Activated CD8-positive, alpha-beta T cell treated with anti-CD3 and anti-CD28 coated beads, Interleukin-2, amount 10 ng/mL, durations not matched to agents 7 days and 5 days (primary cell): ENCODE measurements around the gene NUP133. TPM values are rescaled to one million over a fixed set of nuclear protein-coding genes. Genes with fewer than 3 reads are reported as not detected.
A peak's percentile ranks its signal among the peaks of the same experiment; 100 is the strongest.
"Not testable (repeated sequence)": the region's sequence is repeated elsewhere in the genome, so short reads cannot be mapped to it uniquely, and the experiment has no call there.

Experiments
- ATAC-seq: fragments of 150-1000 bp; cut with Tn5 transposase; one replicate; pipeline ENCODE4 v1.10.0; 2021; ENCODE audit warnings: moderate library complexity
- CTCF ChIA-PET: fragments of 350-600 bp; sonication (Branson Sonifier 250); formaldehyde crosslinking; loops from one replicate; lab custom pipeline; 2021; ENCODE audit warnings: antibody characterized with exemption; lab: Charles Lee
- POLR2A ChIA-PET: fragments of 350-600 bp; sonication (Branson Sonifier 250); formaldehyde crosslinking; loops from one replicate; lab custom pipeline; 2021; ENCODE audit warnings: antibody characterized with exemption; lab: Charles Lee
- DNase-seq: peaks from one replicate; pipeline ENCODE4 v3.0.0-alpha.2; 2020
- H3K27ac Mint-ChIP-seq: one replicate; pipeline ENCODE4 v1.8.0; 2021; ENCODE audit warnings: mild to moderate bottlenecking, mixed read lengths
- H3K27me3 Mint-ChIP-seq: one replicate; pipeline ENCODE4 v1.8.0; 2021; ENCODE audit warnings: low read depth, mixed read lengths
- H3K36me3 Mint-ChIP-seq: one replicate; pipeline ENCODE4 v1.8.0; 2021; ENCODE audit warnings: low read depth, mixed read lengths
- H3K4me1 Mint-ChIP-seq: one replicate; pipeline ENCODE4 v1.8.0; 2021; ENCODE audit warnings: low read depth, mixed read lengths
- H3K4me3 Mint-ChIP-seq: one replicate; pipeline ENCODE4 v1.8.0; 2021; ENCODE audit warnings: mild to moderate bottlenecking, mixed read lengths
- H3K9me3 Mint-ChIP-seq: one replicate; pipeline ENCODE4 v1.8.0; 2022; ENCODE audit warnings: mixed read lengths; ENCODE audit not compliant: insufficient read depth
- total RNA-seq, 2 experiments: library from RNA; stranded (reverse); gene quantifications; one replicate each; pipeline ENCODE4 v1.2.3, GENCODE V29; 2021

Gene NUP133
- total RNA-seq, 2 experiments from 2014 or later = 46.8 to 49.7 TPM

GRCh38 chr1:229507502-229507901, 639 bp downstream of the NUP133 start:
- no peak for DNase-seq
- Mint-ChIP-seq H3K4me3 (peak overlapping the region; percentile 87), H3K9me3 (no peaks in the 10 kb centered on the region), H3K4me1 (peaks cover 36% of the 10 kb centered on the region), H3K27me3 (peaks cover 2% of the 10 kb centered on the region), H3K36me3 (peaks cover 13% of the 10 kb centered on the region), H3K27ac (peak overlapping the region; percentile 96)
- peak; percentile 1 for ATAC-seq
- ChIA-PET POLR2A (interaction anchor here (1.1 to 2.4 kb wide), 6 partner anchors 10 to 253 kb away, joined by 3 to 14 read pairs (median 4); partner anchors contain the start of gene ABCB10), CTCF (interaction anchor here (1.1 to 1.4 kb wide), 2 partner anchors 251 to 253 kb away, joined by 3 to 5 read pairs; no protein-coding TSS in a partner anchor)

GRCh38 chr1:229506633-229507032, 1.5 kb downstream of the NUP133 start:
- H3K9me3 Mint-ChIP-seq = no peaks in the 10 kb centered on the region

GRCh38 chr1:229495782-229496181, 12.4 kb downstream of the NUP133 start:
- no peak for DNase-seq
- no peak for ATAC-seq
- Mint-ChIP-seq H3K36me3 (peaks cover 45% of the 10 kb centered on the region), H3K4me3 (no peak overlapping the region), H3K27me3 (no peaks in the 10 kb centered on the region), H3K4me1 (no peaks in the 10 kb centered on the region), H3K9me3 (no peaks in the 10 kb centered on the region), H3K27ac (no peak overlapping the region)
- ChIA-PET POLR2A (interaction anchor here (1.4 kb wide), 2 partner anchors 12 to 13 kb away, joined by 3 to 4 read pairs; partner anchors contain the start of gene NUP133), CTCF (interaction anchor here (1.2 to 2.2 kb wide), 4 partner anchors 12 to 237 kb away, joined by 3 to 11 read pairs (median 5); no protein-coding TSS in a partner anchor)

More at GRCh38 chr1:229506633-229507032, 1.5 kb downstream of the NUP133 start:
- Mint-ChIP-seq H3K27me3 (peaks cover 2% of the 10 kb centered on the region), H3K27ac (peak overlapping the region; percentile 52), H3K4me1 (peaks cover 36% of the 10 kb centered on the region), H3K4me3 (peak overlapping the region; percentile 87), H3K36me3 (peaks cover 17% of the 10 kb centered on the region)
- no peak for DNase-seq
- ChIA-PET CTCF (interaction anchor here (1.3 kb wide), 1 partner anchor 25 kb away, joined by 3 read pairs; no protein-coding TSS in a partner anchor), POLR2A (interaction anchor here (0.6 kb wide), 1 partner anchor 108 kb away, joined by 3 read pairs; no protein-coding TSS in a partner anchor)
- no peak for ATAC-seq

GRCh38 chr1:229487181-229487580, 21.0 kb downstream of the NUP133 start:
- H3K27me3 Mint-ChIP-seq = no peaks in the 10 kb centered on the region
- peak overlapping the region; percentile 47 for H3K27ac Mint-ChIP-seq
- no peaks in the 10 kb centered on the region for H3K9me3 Mint-ChIP-seq
- H3K4me1 Mint-ChIP-seq = no peaks in the 10 kb centered on the region
- ATAC-seq (no peak), DNase-seq (no peak)
- H3K36me3 Mint-ChIP-seq = peaks cover 55% of the 10 kb centered on the region
- ChIA-PET POLR2A (no interaction called here), CTCF (interaction anchor here (11.2 kb wide), 1 partner anchor 230 kb away, joined by 164 read pairs; no protein-coding TSS in a partner anchor)
- no peak overlapping the region for H3K4me3 Mint-ChIP-seq

GRCh38 chr1:229485318-229485717, 22.8 kb downstream of the NUP133 start:
- ATAC-seq (no peak), DNase-seq (no peak)
- Mint-ChIP-seq H3K36me3 (peaks cover 59% of the 10 kb centered on the region), H3K9me3 (no peaks in the 10 kb centered on the region), H3K27me3 (no peaks in the 10 kb centered on the region), H3K4me3 (no peak overlapping the region), H3K4me1 (no peaks in the 10 kb centered on the region), H3K27ac (no peak overlapping the region)
- ChIA-PET CTCF (interaction anchor here (11.2 kb wide), 1 partner anchor 228 kb away, joined by 164 read pairs; no protein-coding TSS in a partner anchor), POLR2A (interaction anchor here (1.1 kb wide), 1 partner anchor 171 kb away, joined by 4 read pairs; no protein-coding TSS in a partner anchor)

- ChIA-PET CTCF (interaction anchor here (0.7 to 11.2 kb wide), 26 partner anchors 9 to 353 kb away, joined by 3 to 164 read pairs (median 4); partner anchors contain the start of gene NUP133), POLR2A (interaction anchor here (2.3 kb wide), 1 partner anchor 25 kb away, joined by 6 read pairs; the partner anchor contains the start of gene NUP133)
- H3K27ac Mint-ChIP-seq = no peak overlapping the region
- H3K27me3 Mint-ChIP-seq = no peaks in the 10 kb centered on the region
- ATAC-seq = no peak
- no peak for DNase-seq
- H3K9me3 Mint-ChIP-seq = no peaks in the 10 kb centered on the region
- H3K4me1 Mint-ChIP-seq = peaks cover 9% of the 10 kb centered on the region
- peaks cover 52% of the 10 kb centered on the region for H3K36me3 Mint-ChIP-seq
- no peak overlapping the region for H3K4me3 Mint-ChIP-seq
Measured at GRCh38 chr1:229482511-229482910, 25.6 kb downstream of the NUP133 start.

GRCh38 chr1:229480495-229480894, 27.6 kb downstream of the NUP133 start:
- no peak for ATAC-seq
- Mint-ChIP-seq H3K36me3 (peaks cover 42% of the 10 kb centered on the region), H3K9me3 (no peaks in the 10 kb centered on the region), H3K4me3 (no peak overlapping the region), H3K27ac (no peak overlapping the region), H3K27me3 (no peaks in the 10 kb centered on the region), H3K4me1 (peaks cover 9% of the 10 kb centered on the region)
- CTCF ChIA-PET = interaction anchor here (11.2 kb wide), 1 partner anchor 223 kb away, joined by 164 read pairs; no protein-coding TSS in a partner anchor
- POLR2A ChIA-PET = interaction anchor here (0.6 kb wide), 1 partner anchor 17 kb away, joined by 3 read pairs; no protein-coding TSS in a partner anchor
- DNase-seq = no peak

GRCh38 chr1:229479660-229480399, 28.3 kb downstream of the NUP133 start:
- DNase-seq (no peak), ATAC-seq (no peak)
- no peak overlapping the region for H3K4me3 Mint-ChIP-seq
- POLR2A ChIA-PET = interaction anchor here (0.6 kb wide), 1 partner anchor 17 kb away, joined by 3 read pairs; no protein-coding TSS in a partner anchor
- no peaks in the 10 kb centered on the region for H3K9me3 Mint-ChIP-seq
- no peaks in the 10 kb centered on the region for H3K27me3 Mint-ChIP-seq
- peak overlapping the region; percentile 4 for H3K27ac Mint-ChIP-seq
- H3K4me1 Mint-ChIP-seq = peaks cover 9% of the 10 kb centered on the region
- CTCF ChIA-PET = interaction anchor here (11.2 kb wide), 1 partner anchor 223 kb away, joined by 164 read pairs; no protein-coding TSS in a partner anchor
- peaks cover 41% of the 10 kb centered on the region for H3K36me3 Mint-ChIP-seq

- ChIA-PET CTCF (interaction anchor here (11.2 kb wide), 1 partner anchor 222 kb away, joined by 164 read pairs; no protein-coding TSS in a partner anchor), POLR2A (no interaction called here)
- Mint-ChIP-seq H3K27me3 (no peaks in the 10 kb centered on the region), H3K27ac (no peak overlapping the region), H3K4me3 (no peak overlapping the region), H3K9me3 (no peaks in the 10 kb centered on the region), H3K36me3 (peaks cover 45% of the 10 kb centered on the region), H3K4me1 (peaks cover 9% of the 10 kb centered on the region)
- DNase-seq (no peak), ATAC-seq (no peak)
Measured at GRCh38 chr1:229478852-229479251, 29.3 kb downstream of the NUP133 start.

GRCh38 chr1:229475859-229476258, 32.3 kb downstream of the NUP133 start:
- POLR2A ChIA-PET, H3K27ac Mint-ChIP-seq, H3K9me3 Mint-ChIP-seq, H3K4me3 Mint-ChIP-seq, H3K27me3 Mint-ChIP-seq, DNase-seq, ATAC-seq, H3K4me1 Mint-ChIP-seq: not testable (repeated sequence)
- peaks cover 40% of the 10 kb centered on the region for H3K36me3 Mint-ChIP-seq
- CTCF ChIA-PET = interaction anchor here (0.8 to 3.0 kb wide), 2 partner anchors 28 to 217 kb away, joined by 3 to 10 read pairs; no protein-coding TSS in a partner anchor

GRCh38 chr1:229474509-229474908, 33.6 kb downstream of the NUP133 start:
- Mint-ChIP-seq H3K9me3 (no peaks in the 10 kb centered on the region), H3K36me3 (peaks cover 42% of the 10 kb centered on the region), H3K27ac (no peak overlapping the region), H3K4me1 (peaks cover 2% of the 10 kb centered on the region), H3K27me3 (no peaks in the 10 kb centered on the region), H3K4me3 (no peak overlapping the region)
- DNase-seq = no peak
- ChIA-PET POLR2A (no interaction called here), CTCF (no interaction called here)
- no peak for ATAC-seq
